ENCODE measurements around the gene DYNLT1. TPM values are rescaled to one million over a fixed set of nuclear protein-coding genes. Genes with fewer than 3 reads are reported as not detected.

The DYNLT1 gene
- total and polyA plus RNA-seq, 9 of the 15 experiments (the other 6 are each of a cell fraction or from before 2014, with no cell fraction given), result 42.2 to 583 (median 127) TPM

DNA sequence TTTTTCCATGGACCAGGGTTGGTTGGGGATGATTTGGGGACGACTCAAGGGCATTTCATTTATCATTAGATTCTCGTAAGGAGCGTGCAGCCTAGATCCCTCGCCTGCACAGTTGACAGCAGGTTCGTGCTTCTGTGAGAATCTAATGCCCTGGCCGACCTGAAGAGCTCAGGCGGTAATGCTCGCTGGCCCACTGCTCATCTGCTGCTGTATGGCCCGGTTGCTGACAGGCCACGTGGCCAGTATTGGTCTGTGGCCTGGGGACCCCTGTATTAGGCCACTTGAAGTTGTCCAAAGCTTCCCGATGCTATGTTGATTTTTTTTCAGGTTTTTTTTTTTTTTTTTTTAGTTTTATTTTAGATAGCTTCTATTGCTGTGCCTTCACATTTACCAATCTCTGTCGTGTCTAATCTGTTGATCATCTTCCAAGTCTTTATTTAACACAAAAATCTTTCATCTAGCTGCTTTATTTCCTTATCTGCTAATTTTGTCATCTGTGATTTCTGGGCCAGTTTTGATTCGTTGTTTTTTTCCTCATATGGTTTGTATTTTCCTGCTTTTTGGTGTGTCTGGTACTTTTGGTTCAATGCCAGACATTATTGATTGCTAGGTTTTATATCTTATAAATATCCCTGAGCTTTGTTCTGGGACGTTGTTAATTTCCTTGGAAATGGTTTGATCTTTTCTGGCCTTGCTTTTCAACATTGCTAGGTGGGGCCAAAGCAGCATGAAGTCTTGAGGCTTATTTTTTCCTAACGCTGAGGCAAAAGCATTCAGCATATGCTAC, 41.1 kb downstream of the DYNLT1 start (continued):
- TF ChIP-seq CBFB (CRISPR knock-in tag; IDR thresholded peaks at IDR 0.05) (no peak), SIX5 (IDR thresholded peaks at IDR 0.05; ENCODE audit: borderline replicate concordance in 1 of 2, insufficient read depth in 1 of 2, low read depth in 1 of 2, low read length in 2 of 2) (no peak), TAF9B (IDR thresholded peaks at IDR 0.05; ENCODE audit: partially characterized antibody) (no peak), NONO (IDR thresholded peaks at IDR 0.05; ENCODE audit: low read depth in 2 of 2, low read length in 1 of 2) (no peak), U2AF1 (optimal IDR thresholded peaks at IDR 0.05; ENCODE audit: low read depth, low read length) (no peak), SNRNP70 (optimal IDR thresholded peaks at IDR 0.05; ENCODE audit: low read depth, low read length) (no peak), MED1 (CRISPR knock-in tag; IDR thresholded peaks at IDR 0.05; ENCODE audit: borderline replicate concordance) (no peak), MYBL2 (IDR thresholded peaks at IDR 0.05; ENCODE audit: low read depth) (no peak), MYBL2 (CRISPR knock-in tag; IDR thresholded peaks at IDR 0.05; ENCODE audit: borderline replicate concordance) (no peak)
- TF ChIP-seq, protein P1, sequence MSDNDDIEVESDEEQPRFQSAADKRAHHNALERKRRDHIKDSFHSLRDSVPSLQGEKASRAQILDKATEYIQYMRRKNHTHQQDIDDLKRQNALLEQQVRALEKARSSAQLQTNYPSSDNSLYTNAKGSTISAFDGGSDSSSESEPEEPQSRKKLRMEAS (CRISPR knock-in tag; IDR thresholded peaks at IDR 0.05), result no peak
- TF ChIP-seq, protein P2, sequence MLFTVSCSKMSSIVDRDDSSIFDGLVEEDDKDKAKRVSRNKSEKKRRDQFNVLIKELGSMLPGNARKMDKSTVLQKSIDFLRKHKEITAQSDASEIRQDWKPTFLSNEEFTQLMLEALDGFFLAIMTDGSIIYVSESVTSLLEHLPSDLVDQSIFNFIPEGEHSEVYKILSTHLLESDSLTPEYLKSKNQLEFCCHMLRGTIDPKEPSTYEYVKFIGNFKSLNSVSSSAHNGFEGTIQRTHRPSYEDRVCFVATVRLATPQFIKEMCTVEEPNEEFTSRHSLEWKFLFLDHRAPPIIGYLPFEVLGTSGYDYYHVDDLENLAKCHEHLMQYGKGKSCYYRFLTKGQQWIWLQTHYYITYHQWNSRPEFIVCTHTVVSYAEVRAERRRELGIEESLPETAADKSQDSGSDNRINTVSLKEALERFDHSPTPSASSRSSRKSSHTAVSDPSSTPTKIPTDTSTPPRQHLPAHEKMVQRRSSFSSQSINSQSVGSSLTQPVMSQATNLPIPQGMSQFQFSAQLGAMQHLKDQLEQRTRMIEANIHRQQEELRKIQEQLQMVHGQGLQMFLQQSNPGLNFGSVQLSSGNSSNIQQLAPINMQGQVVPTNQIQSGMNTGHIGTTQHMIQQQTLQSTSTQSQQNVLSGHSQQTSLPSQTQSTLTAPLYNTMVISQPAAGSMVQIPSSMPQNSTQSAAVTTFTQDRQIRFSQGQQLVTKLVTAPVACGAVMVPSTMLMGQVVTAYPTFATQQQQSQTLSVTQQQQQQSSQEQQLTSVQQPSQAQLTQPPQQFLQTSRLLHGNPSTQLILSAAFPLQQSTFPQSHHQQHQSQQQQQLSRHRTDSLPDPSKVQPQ (CRISPR knock-in tag; IDR thresholded peaks at IDR 0.05; ENCODE audit: borderline replicate concordance), result no peak
